ENCODE measurements around the gene CHDH. TPM values are rescaled to one million over a fixed set of nuclear protein-coding genes. Genes with fewer than 3 reads are reported as not detected.

Gene CHDH
- total and polyA plus RNA-seq, 2 experiments from 2014 or later: 31.1 to 62.6 TPM

DNA sequence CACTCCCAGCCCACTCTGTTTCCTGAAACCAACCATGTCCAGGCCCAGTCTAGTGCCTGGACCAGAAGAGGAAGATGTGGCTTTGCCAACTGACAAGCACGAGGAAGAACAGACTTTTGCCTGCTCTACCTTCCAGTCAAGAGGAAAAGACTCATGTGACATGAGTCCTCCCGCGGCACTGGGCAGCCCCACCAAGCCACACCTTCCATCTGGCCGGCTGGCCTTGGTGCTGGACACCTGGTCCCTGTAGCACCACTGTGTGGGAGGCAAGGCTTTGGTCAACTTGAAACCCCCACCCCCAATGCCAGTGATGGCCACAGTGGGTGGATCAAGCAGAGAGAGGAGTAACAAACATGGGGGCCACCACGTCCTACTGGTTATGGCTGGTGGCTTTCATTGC, 12.5 kb downstream of the CHDH start:
- H4K20me1 ChIP-seq (ENCODE audit: insufficient read depth, poor library complexity, severe bottlenecking): no peaks in the 10 kb centered on the region
- H3K79me2 ChIP-seq: peaks cover 61% of the 10 kb centered on the region
- H3K4me3 ChIP-seq: no peak overlapping the region
- no peaks in the 10 kb centered on the region for H3K9me3 ChIP-seq (ENCODE audit: low read depth)
- H3K4me2 ChIP-seq: no peak overlapping the region
- H3K4me1 ChIP-seq (ENCODE audit: insufficient read depth): no peaks in the 10 kb centered on the region
- no peaks in the 10 kb centered on the region for H3K9me2 ChIP-seq (replicated peaks; ENCODE audit: insufficient read depth)
- H3K27ac ChIP-seq: no peak overlapping the region
- no peak overlapping the region for H2AFZ ChIP-seq
- TF ChIP-seq EZH2phosphoT487 (IDR thresholded peaks at IDR 0.05; ENCODE audit: low read depth, severe bottlenecking, unreplicated experiment): no peak
- no peak for TF ChIP-seq EZH2 (IDR thresholded peaks at IDR 0.05; ENCODE audit: borderline replicate concordance)
- no peak for TF ChIP-seq CTCF (IDR thresholded peaks at IDR 0.05; ENCODE audit: poor library complexity)
- H3K27me3 ChIP-seq: no peaks in the 10 kb centered on the region
- 97% methylated on average over 5 of the region's 5 CpGs for WGBS (ENCODE audit: low lambda C conversion rate, missing lambda C conversion rate)
- H3K36me3 ChIP-seq (replicated peaks; ENCODE audit: insufficient read depth, low read depth): no peaks in the 10 kb centered on the region
- DNase-seq (ENCODE audit: low spot score): no peak

- Histone ChIP-seq H4K20me1 (ENCODE audit: insufficient read depth, poor library complexity, severe bottlenecking) (no peaks in the 10 kb centered on the region), H3K79me2 (peaks cover 61% of the 10 kb centered on the region), H3K36me3 (replicated peaks; ENCODE audit: insufficient read depth, low read depth) (no peaks in the 10 kb centered on the region), H3K27me3 (no peaks in the 10 kb centered on the region), H3K9me2 (replicated peaks; ENCODE audit: insufficient read depth) (no peaks in the 10 kb centered on the region), H3K4me2 (no peak overlapping the region), H3K4me1 (ENCODE audit: insufficient read depth) (no peaks in the 10 kb centered on the region), H3K4me3 (no peak overlapping the region), H3K27ac (no peak overlapping the region), H2AFZ (no peak overlapping the region), H3K9me3 (ENCODE audit: low read depth) (no peaks in the 10 kb centered on the region)
- WGBS (ENCODE audit: low lambda C conversion rate, missing lambda C conversion rate): 89% methylated on average over 9 of the region's 9 CpGs
- TF ChIP-seq EZH2phosphoT487 (IDR thresholded peaks at IDR 0.05; ENCODE audit: low read depth, severe bottlenecking, unreplicated experiment) (no peak), CTCF (IDR thresholded peaks at IDR 0.05; ENCODE audit: poor library complexity) (no peak), EZH2 (IDR thresholded peaks at IDR 0.05; ENCODE audit: borderline replicate concordance) (no peak)
- DNase-seq (ENCODE audit: low spot score): no peak
Observed at GRCh38 chr3:53833053-53833645, 13.1 kb downstream of the CHDH start.

DNA sequence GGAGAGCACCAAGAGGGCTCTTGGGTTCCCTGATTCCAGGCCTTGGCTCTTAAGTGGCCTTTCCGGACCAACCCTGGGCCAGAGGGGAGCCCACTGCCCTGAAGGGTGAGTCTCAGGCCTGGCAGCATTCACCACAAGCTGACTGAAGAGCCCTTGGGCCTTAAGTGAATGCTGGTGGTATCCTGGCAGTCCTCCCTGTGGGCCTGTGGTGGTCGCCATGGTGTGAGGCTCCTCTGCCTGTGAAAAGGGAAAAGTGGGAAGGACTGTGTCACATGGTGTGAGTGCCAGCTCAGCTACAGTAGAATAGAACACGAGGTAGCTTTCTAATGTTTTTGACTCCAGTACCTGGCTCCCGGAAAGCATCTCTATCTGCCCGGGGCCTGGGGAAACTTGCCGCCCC, 15.3 kb downstream of the CHDH start:
- Histone ChIP-seq H3K4me1 (ENCODE audit: insufficient read depth) (no peaks in the 10 kb centered on the region), H3K27ac (no peak overlapping the region), H3K4me3 (no peak overlapping the region), H3K9me2 (replicated peaks; ENCODE audit: insufficient read depth) (no peaks in the 10 kb centered on the region), H3K27me3 (no peaks in the 10 kb centered on the region), H4K20me1 (ENCODE audit: insufficient read depth, poor library complexity, severe bottlenecking) (no peaks in the 10 kb centered on the region), H3K9me3 (ENCODE audit: low read depth) (no peaks in the 10 kb centered on the region), H3K4me2 (no peak overlapping the region), H3K79me2 (peaks cover 62% of the 10 kb centered on the region), H2AFZ (no peak overlapping the region), H3K36me3 (replicated peaks; ENCODE audit: insufficient read depth, low read depth) (no peaks in the 10 kb centered on the region)
- WGBS (ENCODE audit: low lambda C conversion rate, missing lambda C conversion rate): 95% methylated on average over 6 of the region's 6 CpGs
- no peak for DNase-seq (ENCODE audit: low spot score)
- TF ChIP-seq EZH2phosphoT487 (IDR thresholded peaks at IDR 0.05; ENCODE audit: low read depth, severe bottlenecking, unreplicated experiment) (no peak), EZH2 (IDR thresholded peaks at IDR 0.05; ENCODE audit: borderline replicate concordance) (no peak), CTCF (IDR thresholded peaks at IDR 0.05; ENCODE audit: poor library complexity) (no peak)

All from hepatocyte (in vitro differentiated cells).